ENCODE results near the gene ZBTB46. TPM values are rescaled to one million over a fixed set of nuclear protein-coding genes. Genes with fewer than 3 reads are reported as not detected.

Gene ZBTB46
- total RNA-seq, 1 experiment from 2014 or later = 27.1 TPM

DNA sequence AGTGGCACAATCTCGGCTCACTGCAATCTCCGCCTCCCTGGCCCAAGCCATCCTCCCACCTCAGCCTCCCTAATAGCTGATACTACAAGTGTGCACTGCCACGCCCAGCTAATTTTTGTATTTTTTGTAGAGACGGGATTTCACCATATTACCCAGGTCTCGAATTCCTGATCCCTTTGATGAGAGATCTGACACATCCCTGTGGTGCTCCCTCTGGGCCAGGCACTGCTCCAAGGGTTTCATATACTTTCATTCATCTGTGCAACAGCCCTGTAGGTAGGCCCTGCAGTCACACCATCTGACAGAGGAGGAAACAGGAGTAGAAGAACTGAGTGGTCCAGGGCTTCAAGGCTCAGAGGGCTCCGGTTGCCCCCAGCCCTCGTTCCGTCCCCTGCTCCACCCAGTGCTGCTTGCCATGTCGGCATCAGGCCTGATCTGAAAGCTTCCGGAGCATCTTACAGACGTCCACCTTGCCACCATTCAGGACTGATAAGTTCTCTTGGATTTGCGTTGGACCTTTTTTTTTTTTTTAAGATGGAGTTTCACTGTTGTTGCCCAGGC, 119.9 kb downstream of the ZBTB46 start:
- no peak overlapping the region for H4K91ac ChIP-seq (ENCODE audit: insufficient read length, low read depth, low read length)
- no peak overlapping the region for H2AK5ac ChIP-seq (ENCODE audit: insufficient read length, low read length)
- H3K9ac ChIP-seq (ENCODE audit: extremely low read depth, insufficient read length, low read length) = no peak overlapping the region
- no peak overlapping the region for H4K5ac ChIP-seq (ENCODE audit: insufficient read length, low read depth, low read length)
- Mint-ChIP-seq H3K27ac (no peak overlapping the region), H3K4me1 (peaks cover 8 to 16% of the 10 kb centered on the region in 2 experiments), H3K27me3 (ENCODE audit: low read depth) (no peaks in the 10 kb centered on the region), H3K4me3 (no peak overlapping the region; a peak in 1 of 5 replicates), H3K36me3 (ENCODE audit: insufficient read depth in 1 of 3, low read depth in 3 of 3) (peaks cover 50 to 65% (median 58%) of the 10 kb centered on the region in 3 experiments), H3K9me3 (peaks cover 0 to 3% of the 10 kb centered on the region in 2 experiments; a peak in 1 of 5 replicates)
- peaks cover 12% of the 10 kb centered on the region for H3K23me2 ChIP-seq (ENCODE audit: insufficient read length, low read depth, low read length, poor library complexity, severe bottlenecking)
- H2BK5ac ChIP-seq (ENCODE audit: insufficient read length, low read length) = no peak overlapping the region
- no peak overlapping the region for H3T11ph ChIP-seq (ENCODE audit: low read length)
- H3K4ac ChIP-seq (ENCODE audit: low read depth, low read length) = no peak overlapping the region
- H2BK120ac ChIP-seq (ENCODE audit: low read depth, low read length, poor library complexity, severe bottlenecking) = no peak overlapping the region
- DNase-seq = no peak
- no peak overlapping the region for H2BK20ac ChIP-seq (ENCODE audit: low read depth, low read length, poor library complexity, severe bottlenecking)
- no peak overlapping the region for H2BK12ac ChIP-seq (ENCODE audit: insufficient read length, low read depth, low read length)
- no peaks in the 10 kb centered on the region for H3K4me1 ChIP-seq (ENCODE audit: insufficient read depth, low read length)
- no peak overlapping the region for H3K23ac ChIP-seq (ENCODE audit: insufficient read length, low read depth, low read length)
- no peaks in the 10 kb centered on the region for H3K9me3 ChIP-seq (ENCODE audit: control insufficient read depth, low read depth, low read length)
- no peaks in the 10 kb centered on the region for H3K27me3 ChIP-seq (ENCODE audit: insufficient read depth, low read length)
- no peak overlapping the region for H2BK15ac ChIP-seq (ENCODE audit: low read depth, low read length)
- no peak overlapping the region for H3K4me2 ChIP-seq (ENCODE audit: insufficient read depth, insufficient read length, low read length)
- no peak overlapping the region for H3K18ac ChIP-seq (ENCODE audit: insufficient read length, low read depth, low read length)
- no peaks in the 10 kb centered on the region for H4K20me1 ChIP-seq (ENCODE audit: control insufficient read depth, insufficient read depth, insufficient read length)
- no peak overlapping the region for H3K27ac ChIP-seq (ENCODE audit: insufficient read length, low read depth, low read length)
- H4K8ac ChIP-seq (replicated peaks; ENCODE audit: insufficient read length, low read depth, low read length) = no peak overlapping the region
- peaks cover 7% of the 10 kb centered on the region for H3K79me1 ChIP-seq (ENCODE audit: insufficient read depth, low read depth, low read length, poor library complexity, severe bottlenecking)
- no peak overlapping the region for H2AFZ ChIP-seq (ENCODE audit: low read length)
- TF ChIP-seq, protein P1, sequence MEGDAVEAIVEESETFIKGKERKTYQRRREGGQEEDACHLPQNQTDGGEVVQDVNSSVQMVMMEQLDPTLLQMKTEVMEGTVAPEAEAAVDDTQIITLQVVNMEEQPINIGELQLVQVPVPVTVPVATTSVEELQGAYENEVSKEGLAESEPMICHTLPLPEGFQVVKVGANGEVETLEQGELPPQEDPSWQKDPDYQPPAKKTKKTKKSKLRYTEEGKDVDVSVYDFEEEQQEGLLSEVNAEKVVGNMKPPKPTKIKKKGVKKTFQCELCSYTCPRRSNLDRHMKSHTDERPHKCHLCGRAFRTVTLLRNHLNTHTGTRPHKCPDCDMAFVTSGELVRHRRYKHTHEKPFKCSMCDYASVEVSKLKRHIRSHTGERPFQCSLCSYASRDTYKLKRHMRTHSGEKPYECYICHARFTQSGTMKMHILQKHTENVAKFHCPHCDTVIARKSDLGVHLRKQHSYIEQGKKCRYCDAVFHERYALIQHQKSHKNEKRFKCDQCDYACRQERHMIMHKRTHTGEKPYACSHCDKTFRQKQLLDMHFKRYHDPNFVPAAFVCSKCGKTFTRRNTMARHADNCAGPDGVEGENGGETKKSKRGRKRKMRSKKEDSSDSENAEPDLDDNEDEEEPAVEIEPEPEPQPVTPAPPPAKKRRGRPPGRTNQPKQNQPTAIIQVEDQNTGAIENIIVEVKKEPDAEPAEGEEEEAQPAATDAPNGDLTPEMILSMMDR (conservative IDR thresholded peaks at IDR 0.05) = no peak
- peaks cover 11% of the 10 kb centered on the region; the same call in 1 of the 2 replicates for H3K79me2 ChIP-seq (ENCODE audit: insufficient read depth, low read length)
- no peak overlapping the region for H3K56ac ChIP-seq (ENCODE audit: insufficient read length, low read depth, low read length)
- H3K14ac ChIP-seq (ENCODE audit: insufficient read depth, low read length) = no peak overlapping the region
- WGBS (ENCODE audit: extremely low coverage, insufficient read length, low lambda C conversion rate) = no CpG with 5 or more reads among the region's 12 CpGs
